Measurements from ENCODE around the gene RXRG. TPM values are rescaled to one million over a fixed set of nuclear protein-coding genes. Genes with fewer than 3 reads are reported as not detected.

RXRG gene
- total and polyA plus RNA-seq, 2 donors (not counting 3 experiments of a cell fraction or from before 2014, with no cell fraction given): not detected

- Histone ChIP-seq H3K4me3 (replicated peaks in 1 of 3; ENCODE audit: insufficient read depth in 1 of 3, low read depth in 1 of 3, low read length in 3 of 3) (no peak overlapping the region), H3K4me2 (ENCODE audit: insufficient read depth, low read length) (no peak overlapping the region), H3K79me2 (ENCODE audit: control insufficient read depth, insufficient read depth, low read length) (no peaks in the 10 kb centered on the region), H3K27me3 (ENCODE audit: control insufficient read depth in 2 of 2, insufficient read depth in 2 of 2, low read length in 2 of 2) (peaks cover 2 to 8% of the 10 kb centered on the region in 2 experiments), H3K27ac (ENCODE audit: insufficient read depth, low read depth, low read length) (no peak overlapping the region), H2AFZ (ENCODE audit: low read depth, low read length) (no peak overlapping the region), H3K9me1 (replicated peaks; ENCODE audit: control insufficient read depth, extremely low read depth, insufficient read depth, low read length) (no peaks in the 10 kb centered on the region), H3K9me3 (replicated peaks; ENCODE audit: control insufficient read depth, insufficient read depth, low read length) (no peaks in the 10 kb centered on the region), H3K36me3 (ENCODE audit: control insufficient read depth in 2 of 2, extremely low read depth in 1 of 2, insufficient read depth in 2 of 2, low read length in 2 of 2) (no peaks in the 10 kb centered on the region), H4K20me1 (replicated peaks; ENCODE audit: control insufficient read depth, extremely low read depth, insufficient read depth, low read length) (no peaks in the 10 kb centered on the region), H3K4me1 (ENCODE audit: control insufficient read depth, extremely low read depth, insufficient read depth, low read length) (peaks cover 14% of the 10 kb centered on the region), H3K9ac (replicated peaks; ENCODE audit: extremely low read depth, insufficient read depth, low read length) (no peak overlapping the region)
- CTCF ChIA-PET: interaction anchor here (1.9 to 8.9 kb wide), 2 partner anchors 28 to 194 kb away, joined by 11 to 376 read pairs; no protein-coding TSS in a partner anchor
- dilution Hi-C loops (cut with MboI; ENCODE audit: extremely low pct_ligation_motif_present, low sequenced_read_pairs) (no loop called here), intact Hi-C loops (cut with micrococcal nuclease) (no loop called here)
- DNase-seq (ENCODE audit: low read depth, low spot score) (no peak), FAIRE-seq (no peak)
- BruUV-seq (replicated peaks): no TSS peak
- POLR2A ChIA-PET: no interaction called here
- TF ChIP-seq POLR2AphosphoS5 (IDR thresholded peaks at IDR 0.05; ENCODE audit: insufficient read depth, low read depth, low read length) (no peak), MYC (IDR thresholded peaks at IDR 0.05; ENCODE audit: low read depth, low read length) (no peak), EZH2 (IDR thresholded peaks at IDR 0.05; ENCODE audit: borderline replicate concordance, low read depth, low read length, severe bottlenecking) (no peak), JUN (IDR thresholded peaks at IDR 0.05; ENCODE audit: borderline replicate concordance, insufficient read depth, insufficient read length, low read depth) (no peak), FOS (IDR thresholded peaks at IDR 0.05; ENCODE audit: borderline replicate concordance, insufficient read depth, low read length) (no peak), GATA2 (IDR thresholded peaks at IDR 0.05; ENCODE audit: insufficient read depth, insufficient read length, low read depth, low read length) (no peak), CTCF (IDR thresholded peaks at IDR 0.05; ENCODE audit: extremely low read depth in 1 of 2, insufficient read depth in 1 of 2, low read depth in 1 of 2, low read length in 2 of 2) (no peak), POLR2A (IDR thresholded peaks at IDR 0.05; ENCODE audit: low read depth, low read length) (no peak)
- TF ChIP-seq, protein P1, sequence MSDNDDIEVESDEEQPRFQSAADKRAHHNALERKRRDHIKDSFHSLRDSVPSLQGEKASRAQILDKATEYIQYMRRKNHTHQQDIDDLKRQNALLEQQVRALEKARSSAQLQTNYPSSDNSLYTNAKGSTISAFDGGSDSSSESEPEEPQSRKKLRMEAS (IDR thresholded peaks at IDR 0.05; ENCODE audit: insufficient read depth, insufficient read length): no peak
Measured at GRCh38 chr1:165395901-165396300, 49.0 kb downstream of the RXRG start.

Measured in endothelial cell of umbilical vein (primary cell).